ENCODE data around the gene ALK.

The ALK gene

DNA sequence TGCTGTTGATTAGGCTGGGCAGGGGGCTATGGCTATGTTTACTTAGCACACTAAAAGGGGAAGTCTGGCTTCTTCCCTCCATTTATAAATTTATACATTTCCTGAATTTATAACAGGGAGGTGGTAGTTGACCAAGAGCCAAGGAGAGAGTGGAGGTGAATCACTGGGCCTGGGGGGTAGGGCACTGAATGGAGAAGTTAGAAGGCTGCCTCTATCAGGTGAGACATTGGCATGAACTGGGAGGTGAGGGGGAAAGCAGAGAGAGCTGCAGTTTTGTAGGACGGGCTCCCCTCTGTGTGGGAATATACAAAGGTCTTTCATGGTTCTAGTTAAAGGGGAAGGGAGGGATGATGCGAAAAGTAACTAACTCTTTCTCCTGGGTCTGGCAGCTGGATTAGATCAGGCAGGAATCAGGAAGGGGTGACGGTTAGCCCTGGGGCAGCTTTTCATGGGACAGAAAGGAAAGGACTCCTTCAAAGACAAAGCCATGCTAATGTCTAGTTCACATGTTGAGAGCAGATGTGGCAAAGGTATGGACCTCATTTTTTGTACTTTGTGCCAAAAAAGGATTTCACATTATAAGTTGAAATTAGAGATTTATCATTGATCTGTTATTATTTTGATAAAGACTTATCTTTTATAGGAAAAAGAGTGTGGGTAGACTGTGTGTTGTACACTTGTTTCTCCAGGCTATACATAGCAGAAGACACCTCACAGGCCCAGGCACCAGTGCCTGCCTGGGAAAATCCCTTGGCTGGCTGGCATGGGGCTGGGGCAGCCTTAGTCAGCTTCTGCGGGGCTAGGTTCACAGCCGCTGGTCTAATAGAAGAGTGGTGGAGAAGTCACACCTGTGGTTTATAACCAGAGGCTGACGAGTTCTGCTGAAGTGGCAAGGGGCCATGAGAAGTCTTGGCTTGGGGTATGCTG is 647.4 kb downstream of the ALK start:
- DNase-seq (ENCODE audit: insufficient read length, low spot score) (no peak), FAIRE-seq (no peak)
- TF ChIP-seq, protein P1, sequence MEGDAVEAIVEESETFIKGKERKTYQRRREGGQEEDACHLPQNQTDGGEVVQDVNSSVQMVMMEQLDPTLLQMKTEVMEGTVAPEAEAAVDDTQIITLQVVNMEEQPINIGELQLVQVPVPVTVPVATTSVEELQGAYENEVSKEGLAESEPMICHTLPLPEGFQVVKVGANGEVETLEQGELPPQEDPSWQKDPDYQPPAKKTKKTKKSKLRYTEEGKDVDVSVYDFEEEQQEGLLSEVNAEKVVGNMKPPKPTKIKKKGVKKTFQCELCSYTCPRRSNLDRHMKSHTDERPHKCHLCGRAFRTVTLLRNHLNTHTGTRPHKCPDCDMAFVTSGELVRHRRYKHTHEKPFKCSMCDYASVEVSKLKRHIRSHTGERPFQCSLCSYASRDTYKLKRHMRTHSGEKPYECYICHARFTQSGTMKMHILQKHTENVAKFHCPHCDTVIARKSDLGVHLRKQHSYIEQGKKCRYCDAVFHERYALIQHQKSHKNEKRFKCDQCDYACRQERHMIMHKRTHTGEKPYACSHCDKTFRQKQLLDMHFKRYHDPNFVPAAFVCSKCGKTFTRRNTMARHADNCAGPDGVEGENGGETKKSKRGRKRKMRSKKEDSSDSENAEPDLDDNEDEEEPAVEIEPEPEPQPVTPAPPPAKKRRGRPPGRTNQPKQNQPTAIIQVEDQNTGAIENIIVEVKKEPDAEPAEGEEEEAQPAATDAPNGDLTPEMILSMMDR (IDR thresholded peaks at IDR 0.05; ENCODE audit: insufficient read depth, missing control alignments) = no peak

DNA sequence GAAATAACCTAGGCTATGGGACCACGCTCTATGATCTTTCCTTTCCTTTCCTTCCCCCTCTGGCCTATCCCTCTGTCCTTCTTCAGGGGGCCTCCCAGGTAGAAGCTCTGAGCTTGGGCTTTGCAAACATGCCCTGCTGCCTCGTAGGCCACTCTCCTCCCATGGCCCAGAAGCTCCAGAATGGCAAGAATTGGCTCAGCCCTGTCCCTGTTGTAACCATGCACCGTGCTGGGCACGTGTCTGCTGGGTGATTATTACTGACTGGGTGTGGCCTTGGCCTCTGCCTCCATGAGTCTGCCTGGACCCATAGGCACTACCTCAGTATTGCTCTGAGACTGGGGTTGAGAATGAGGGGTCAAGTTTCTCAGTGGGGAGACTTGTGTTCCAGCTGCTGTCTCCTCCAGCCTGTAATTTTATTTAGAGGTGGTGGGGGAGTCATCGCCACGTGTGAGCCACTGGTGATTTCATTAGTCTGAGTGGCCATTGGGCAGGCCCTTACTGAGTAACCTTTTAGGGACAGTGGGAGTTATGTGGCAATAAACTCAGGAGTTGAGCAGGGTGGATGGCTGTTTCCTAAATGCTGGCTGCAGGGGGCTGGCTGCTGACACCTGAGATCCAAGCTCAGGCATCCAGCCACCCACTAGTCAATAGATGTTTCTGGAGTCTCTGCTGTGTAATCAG is 648.2 kb downstream of the ALK start:
- TF ChIP-seq, protein P1 (IDR thresholded peaks at IDR 0.05; ENCODE audit: insufficient read depth, missing control alignments) = no peak
- FAIRE-seq (no peak), DNase-seq (ENCODE audit: insufficient read length, low spot score) (no peak)

DNA sequence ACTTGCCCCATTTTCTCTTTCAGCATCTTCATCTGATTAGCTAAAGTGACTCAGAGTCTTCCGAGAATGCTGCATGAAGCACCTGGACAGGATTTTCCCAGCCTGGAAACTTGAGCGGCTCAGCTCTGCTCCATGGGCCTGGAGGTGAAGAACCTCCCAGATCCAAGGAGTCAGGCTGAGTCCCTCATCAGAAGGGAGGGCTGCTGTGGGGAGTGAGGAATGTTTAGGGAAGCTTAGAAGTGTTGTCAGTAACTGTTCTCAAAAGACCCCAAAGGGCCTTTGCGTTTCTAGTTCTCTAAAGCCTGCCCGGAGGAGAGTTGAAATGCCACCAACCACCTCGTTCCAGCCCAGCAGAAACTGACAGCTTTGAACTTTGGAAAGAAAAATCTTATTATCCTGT is 649.1 kb downstream of the ALK start:
- no peak for FAIRE-seq

DNA sequence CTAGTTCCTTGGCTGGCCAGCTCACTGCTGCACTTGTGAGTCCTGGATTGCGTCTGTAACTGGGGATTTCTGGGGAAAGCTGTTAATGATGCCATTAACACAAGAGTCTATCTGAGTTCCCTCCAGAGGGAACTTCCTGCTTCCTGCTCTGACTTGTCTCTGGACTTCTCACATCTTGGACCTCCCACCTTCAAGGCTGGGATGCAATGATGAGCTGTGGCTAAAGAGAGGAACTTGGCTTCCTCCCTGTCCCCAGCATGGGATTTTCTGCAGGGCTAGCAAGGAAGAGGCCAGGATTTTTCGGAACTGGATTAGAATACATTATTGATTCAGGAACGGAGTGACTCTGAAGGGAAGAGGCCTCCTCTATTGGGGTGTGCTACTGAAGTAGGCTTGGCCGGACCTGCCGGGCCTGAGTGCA is 650.7 kb downstream of the ALK start:
- TF ChIP-seq, protein P1 (IDR thresholded peaks at IDR 0.05; ENCODE audit: insufficient read depth, missing control alignments) = no peak
- FAIRE-seq = no peak
- DNase-seq (ENCODE audit: insufficient read length, low spot score) = no peak

More for the DNA sequence above, 649.1 kb downstream of the ALK start:
- no peak for DNase-seq (ENCODE audit: insufficient read length, low spot score)
- TF ChIP-seq, protein P1 (IDR thresholded peaks at IDR 0.05; ENCODE audit: insufficient read depth, missing control alignments) = no peak

DNA sequence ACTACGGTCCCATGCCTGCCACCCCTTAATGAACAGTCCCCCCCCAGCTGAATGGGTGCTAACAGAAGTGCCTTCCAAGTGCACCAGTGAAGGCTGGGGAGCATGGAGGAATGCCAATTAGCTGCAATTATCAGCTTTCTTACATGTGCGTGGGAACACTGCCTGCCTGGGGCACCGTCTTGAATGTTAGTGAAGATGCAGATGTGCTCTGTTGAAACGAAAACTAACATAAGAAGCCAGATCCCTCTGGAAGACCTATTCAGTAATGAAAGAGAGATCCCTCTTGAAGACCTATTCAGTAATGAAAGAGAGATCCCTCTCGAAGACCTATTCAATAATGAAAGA is 651.6 kb downstream of the ALK start:
- FAIRE-seq (no peak), DNase-seq (ENCODE audit: insufficient read length, low spot score) (no peak)
- TF ChIP-seq, protein P1 (IDR thresholded peaks at IDR 0.05; ENCODE audit: insufficient read depth, missing control alignments) = no peak

DNA sequence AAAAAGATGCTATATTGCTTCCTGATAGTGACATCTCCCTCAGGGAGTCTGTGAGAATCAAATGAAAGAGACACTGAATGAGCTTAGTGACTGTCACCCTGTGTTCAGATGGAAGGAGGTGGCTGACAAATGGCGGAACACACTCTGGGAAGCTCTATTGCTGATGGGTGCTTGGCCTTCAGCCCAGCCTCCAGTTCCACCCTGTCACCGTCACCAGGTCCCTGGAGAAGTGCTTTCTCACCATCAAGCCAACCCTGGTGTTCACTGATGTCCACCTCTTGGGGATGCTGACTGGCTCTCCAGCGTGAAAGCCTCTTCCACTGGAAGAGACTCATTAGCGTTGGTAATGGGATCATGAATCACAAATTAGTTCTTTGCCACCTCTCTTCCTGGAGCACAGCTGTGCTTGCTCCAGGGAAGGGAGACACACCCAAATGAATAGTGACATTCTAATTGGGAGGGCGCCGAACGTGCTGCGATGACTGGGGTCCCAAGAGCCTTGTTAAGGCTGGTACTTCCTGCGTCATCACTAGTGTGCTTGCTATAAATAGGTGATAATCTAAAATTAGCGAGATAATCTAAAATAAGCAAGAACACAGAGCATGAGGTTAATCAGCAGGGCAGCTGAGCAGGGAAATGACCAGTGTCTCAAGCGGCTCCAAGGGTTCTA is 652.2 kb downstream of the ALK start:
- no peak for DNase-seq (ENCODE audit: insufficient read length, low spot score)
- TF ChIP-seq, protein P1 (IDR thresholded peaks at IDR 0.05; ENCODE audit: insufficient read depth, missing control alignments) = no peak
- no peak for FAIRE-seq

Data from D721Med (cell line).